Right atrium auricular region (tissue), 2 donors: ENCODE measurements around the gene SLC37A4. TPM values are rescaled to one million over a fixed set of nuclear protein-coding genes. Genes with fewer than 3 reads are reported as not detected.
"Not testable (repeated sequence)": the region's sequence is repeated elsewhere in the genome, so short reads cannot be mapped to it uniquely, and the experiment has no call there.

Experiments used
- DNase-seq: peaks from one replicate; pipeline ENCODE4 v3.0.0-alpha.2; 2019; ENCODE audit warnings: low spot score
- H3K27ac ChIP-seq, 2 donors: fragments of 200-600 bp; sonication (generic); 1 replicate in 1 of 2; 2 replicates in 1 of 2; pipeline ENCODE4 v1.5.1; 2016 to 2019
- H3K27me3 ChIP-seq, 2 donors: fragments of 200-600 bp; sonication (generic); one replicate each; pipeline versions ENCODE4 v1.5.1 to v1.6.0; 2017 to 2019
- H3K36me3 ChIP-seq: fragments of 200-600 bp; sonication (generic); one replicate; pipeline ENCODE4 v1.5.1; 2016
- H3K4me1 ChIP-seq, 2 donors: fragments of 200-600 bp; sonication (generic); one replicate each; pipeline versions ENCODE4 v1.5.1 to v1.6.0; 2017 to 2019
- H3K4me3 ChIP-seq, 2 donors: fragments of 200-600 bp; sonication (generic); 1 replicate in 1 of 2; 2 replicates in 1 of 2; pipeline ENCODE4 v1.5.1; 2017 to 2019; ENCODE audit warnings: mild to moderate bottlenecking in 1 of 2, moderate library complexity in 1 of 2
- H3K9me3 ChIP-seq, 2 donors: fragments of 200-600 bp; sonication (generic); one replicate each; pipeline ENCODE4 v1.5.1; 2019
- total RNA-seq, 2 donors: library from RNA; depleted of rRNA; stranded (reverse); fragments of >200 nt; gene quantifications; one replicate each; pipeline ENCODE4 v1.1.0, GENCODE V29; 2016
- TF ChIP-seq, protein P1 (sequence below), 2 donors: fragments of 200-600 bp; sonication (generic); IDR thresholded peaks; one replicate each; pipeline ENCODE4 v1.5.1; 2019; ENCODE audit warnings: antibody characterized with exemption in 2 of 2

SLC37A4 gene
- total RNA-seq, 2 donors from 2014 or later: 8.2 to 11.1 TPM

DNA sequence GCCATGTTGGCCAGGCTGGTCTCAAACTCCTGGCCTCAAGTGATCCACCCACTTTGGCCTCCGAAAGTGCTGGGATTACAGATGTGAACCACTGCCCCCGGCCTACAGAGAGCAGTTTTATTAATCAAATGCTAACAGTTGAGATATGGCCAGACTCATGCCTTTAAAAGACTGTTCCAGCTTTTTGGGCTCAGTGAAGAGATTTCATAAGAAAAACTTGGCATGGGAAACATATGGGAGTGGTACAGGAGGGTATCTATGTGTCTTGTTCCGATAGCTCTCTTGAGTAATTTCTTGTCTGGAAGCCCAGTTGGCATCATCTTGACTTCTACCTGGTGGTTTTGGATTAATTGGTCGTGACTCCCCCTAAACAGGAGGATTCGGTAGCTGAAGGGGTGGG lies 8.2 kb upstream of the SLC37A4 start:
- H3K36me3 ChIP-seq: no peaks in the 10 kb centered on the region
- H3K4me1 ChIP-seq: no peaks in the 10 kb centered on the region
- no peak overlapping the region for H3K27ac ChIP-seq
- no peak overlapping the region for H3K4me3 ChIP-seq
- no peaks in the 10 kb centered on the region for H3K9me3 ChIP-seq
- H3K27me3 ChIP-seq: no peaks in the 10 kb centered on the region
- TF ChIP-seq, protein P1, sequence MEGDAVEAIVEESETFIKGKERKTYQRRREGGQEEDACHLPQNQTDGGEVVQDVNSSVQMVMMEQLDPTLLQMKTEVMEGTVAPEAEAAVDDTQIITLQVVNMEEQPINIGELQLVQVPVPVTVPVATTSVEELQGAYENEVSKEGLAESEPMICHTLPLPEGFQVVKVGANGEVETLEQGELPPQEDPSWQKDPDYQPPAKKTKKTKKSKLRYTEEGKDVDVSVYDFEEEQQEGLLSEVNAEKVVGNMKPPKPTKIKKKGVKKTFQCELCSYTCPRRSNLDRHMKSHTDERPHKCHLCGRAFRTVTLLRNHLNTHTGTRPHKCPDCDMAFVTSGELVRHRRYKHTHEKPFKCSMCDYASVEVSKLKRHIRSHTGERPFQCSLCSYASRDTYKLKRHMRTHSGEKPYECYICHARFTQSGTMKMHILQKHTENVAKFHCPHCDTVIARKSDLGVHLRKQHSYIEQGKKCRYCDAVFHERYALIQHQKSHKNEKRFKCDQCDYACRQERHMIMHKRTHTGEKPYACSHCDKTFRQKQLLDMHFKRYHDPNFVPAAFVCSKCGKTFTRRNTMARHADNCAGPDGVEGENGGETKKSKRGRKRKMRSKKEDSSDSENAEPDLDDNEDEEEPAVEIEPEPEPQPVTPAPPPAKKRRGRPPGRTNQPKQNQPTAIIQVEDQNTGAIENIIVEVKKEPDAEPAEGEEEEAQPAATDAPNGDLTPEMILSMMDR (IDR thresholded peaks at IDR 0.05): no peak
- DNase-seq: no peak

DNA sequence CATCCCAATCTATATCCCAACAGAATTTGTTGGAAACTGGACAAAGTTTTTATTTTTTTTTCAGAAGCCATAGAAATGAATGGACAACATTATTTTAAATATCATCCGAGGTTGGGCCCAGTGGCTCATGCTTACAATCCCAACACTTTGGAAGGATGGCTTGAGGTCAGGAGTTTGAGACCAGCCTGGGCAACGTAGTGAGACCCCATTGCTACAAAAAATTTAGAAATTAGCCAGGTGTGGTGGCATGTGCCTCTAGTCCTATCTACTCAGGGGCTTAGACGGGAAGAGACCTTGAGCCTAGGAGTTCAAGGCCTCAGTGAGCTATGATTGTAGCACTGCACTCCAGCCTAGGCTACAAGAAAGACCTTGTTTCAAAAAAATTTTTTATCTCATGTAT lies 4.1 kb upstream of the SLC37A4 start:
- Histone ChIP-seq H3K36me3 (no peaks in the 10 kb centered on the region), H3K9me3 (no peaks in the 10 kb centered on the region), H3K4me1 (peaks cover 0 to 4% of the 10 kb centered on the region in 2 donors), H3K27me3 (no peaks in the 10 kb centered on the region), H3K27ac (no peak overlapping the region), H3K4me3 (no peak overlapping the region)
- DNase-seq: no peak
- TF ChIP-seq, protein P1 (IDR thresholded peaks at IDR 0.05): no peak

DNA sequence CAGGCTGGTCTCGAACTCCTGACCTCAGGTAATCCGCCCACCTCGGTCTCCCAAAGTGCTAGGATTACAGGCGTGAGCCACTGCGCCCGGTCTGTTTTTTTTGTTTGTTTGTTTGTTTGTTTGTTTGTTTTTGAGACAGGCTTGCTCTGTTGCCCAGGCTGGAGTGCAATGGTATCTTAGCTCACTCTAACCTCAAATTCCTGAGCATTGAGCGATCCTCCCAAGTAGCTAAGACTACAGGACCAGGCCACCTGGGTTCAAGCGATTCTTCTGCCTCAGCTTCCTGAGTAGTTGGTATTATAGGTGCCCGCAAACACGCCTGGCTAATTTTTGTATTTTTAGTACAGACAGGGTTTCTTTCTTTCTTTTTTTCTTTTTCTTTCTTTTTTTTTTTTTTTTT lies 2.7 kb upstream of the SLC37A4 start:
- not testable (repeated sequence) for H3K36me3 ChIP-seq, DNase-seq, H3K27ac ChIP-seq, H3K27me3 ChIP-seq, H3K9me3 ChIP-seq, H3K4me3 ChIP-seq
- H3K4me1 ChIP-seq: peaks cover 0 to 17% of the 10 kb centered on the region in 2 donors

DNA sequence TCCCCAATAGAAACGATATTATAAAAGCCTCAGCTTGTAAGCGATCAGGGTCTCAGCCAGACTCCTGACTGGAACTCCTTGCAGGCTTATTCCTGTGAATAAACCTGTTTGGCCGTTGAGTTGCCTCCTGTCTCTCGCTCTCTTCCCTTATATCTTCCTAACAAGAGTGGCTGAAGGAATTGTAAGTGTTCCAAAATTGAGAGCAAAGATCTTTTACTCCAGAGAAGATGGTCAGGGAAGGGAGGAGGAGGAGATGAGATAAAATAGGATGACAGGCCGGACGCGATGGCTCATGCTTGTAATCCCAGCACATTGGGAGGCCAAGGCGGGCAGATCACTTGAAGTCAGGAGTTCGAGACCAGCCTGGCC lies 1.2 kb upstream of the SLC37A4 start:
- no peak overlapping the region for H3K4me3 ChIP-seq
- DNase-seq: no peak
- no peaks in the 10 kb centered on the region for H3K27me3 ChIP-seq
- H3K9me3 ChIP-seq: no peaks in the 10 kb centered on the region
- TF ChIP-seq, protein P1 (IDR thresholded peaks at IDR 0.05): no peak
- no peaks in the 10 kb centered on the region for H3K36me3 ChIP-seq
- H3K4me1 ChIP-seq: peaks cover 0 to 17% of the 10 kb centered on the region in 2 donors
- no peak overlapping the region for H3K27ac ChIP-seq

DNA sequence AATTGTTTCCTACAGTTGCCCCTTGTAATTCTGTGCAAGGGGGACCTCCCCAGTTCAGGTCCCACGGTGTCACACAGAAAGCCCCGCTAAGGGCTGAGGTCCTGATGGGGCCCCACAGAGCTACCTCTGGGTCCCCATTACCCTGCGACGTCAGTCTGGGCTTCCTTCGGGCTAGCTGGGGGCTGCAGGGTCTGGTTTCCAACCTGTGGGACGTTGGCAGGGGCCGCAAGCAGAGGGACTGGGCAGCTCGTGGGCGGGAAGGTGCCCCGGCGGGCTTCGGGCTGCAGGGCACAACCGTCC lies 698 bp downstream of the SLC37A4 start:
- Histone ChIP-seq H3K27me3 (no peaks in the 10 kb centered on the region), H3K36me3 (peaks cover 8% of the 10 kb centered on the region), H3K4me3 (peak overlapping the region; percentile 78 to 88), H3K27ac (peak overlapping the region; percentile 79 to 83), H3K4me1 (peaks cover 0 to 20% of the 10 kb centered on the region in 2 donors), H3K9me3 (no peaks in the 10 kb centered on the region)
- TF ChIP-seq, protein P1 (IDR thresholded peaks at IDR 0.05): no peak
- no peak for DNase-seq

DNA sequence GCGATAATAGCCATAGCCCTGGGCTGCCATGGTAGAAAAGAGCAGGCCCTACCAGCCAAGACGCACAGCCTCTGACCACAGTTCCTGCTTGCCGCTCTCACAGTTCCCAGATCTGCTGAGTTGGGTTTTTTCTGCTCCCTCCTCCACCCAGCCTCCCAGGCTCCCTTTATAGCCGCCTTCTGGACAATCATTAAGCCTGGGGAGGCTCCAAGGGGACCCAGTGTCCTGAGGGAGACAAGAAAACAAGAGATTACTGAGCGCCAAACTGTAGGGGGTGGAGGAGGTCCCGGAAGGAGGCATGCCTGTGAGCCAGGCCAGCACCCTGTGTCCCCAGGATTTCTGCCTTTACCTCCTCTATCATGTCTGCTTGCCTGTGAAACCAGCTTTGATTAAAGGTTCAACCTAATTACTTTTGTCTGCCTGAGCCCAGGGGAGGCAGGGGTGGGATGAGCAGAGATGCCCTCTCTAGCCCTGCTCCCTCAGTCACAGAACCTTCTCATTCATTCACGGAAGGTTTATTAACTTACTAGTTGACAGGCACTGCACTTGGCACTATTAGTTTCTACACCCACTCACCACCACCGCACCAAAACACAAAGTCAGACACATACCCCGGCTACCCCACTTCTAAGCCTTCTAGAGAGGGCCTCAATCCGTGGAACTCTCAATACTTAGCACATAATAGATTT lies 1.2 kb downstream of the SLC37A4 start:
- Histone ChIP-seq H3K27ac (peak overlapping the region; percentile 79 to 83), H3K36me3 (peaks cover 11% of the 10 kb centered on the region), H3K27me3 (no peaks in the 10 kb centered on the region), H3K4me3 (peak overlapping the region; percentile 78 to 88), H3K9me3 (no peaks in the 10 kb centered on the region), H3K4me1 (peaks cover 0 to 25% of the 10 kb centered on the region in 2 donors)
- DNase-seq: no peak
- TF ChIP-seq, protein P1 (IDR thresholded peaks at IDR 0.05): no peak
